ENCODE measurements around the gene RAB10.
"Not testable (repeated sequence)": the region's sequence is repeated elsewhere in the genome, so short reads cannot be mapped to it uniquely, and the experiment has no call there.

Gene RAB10

DNA sequence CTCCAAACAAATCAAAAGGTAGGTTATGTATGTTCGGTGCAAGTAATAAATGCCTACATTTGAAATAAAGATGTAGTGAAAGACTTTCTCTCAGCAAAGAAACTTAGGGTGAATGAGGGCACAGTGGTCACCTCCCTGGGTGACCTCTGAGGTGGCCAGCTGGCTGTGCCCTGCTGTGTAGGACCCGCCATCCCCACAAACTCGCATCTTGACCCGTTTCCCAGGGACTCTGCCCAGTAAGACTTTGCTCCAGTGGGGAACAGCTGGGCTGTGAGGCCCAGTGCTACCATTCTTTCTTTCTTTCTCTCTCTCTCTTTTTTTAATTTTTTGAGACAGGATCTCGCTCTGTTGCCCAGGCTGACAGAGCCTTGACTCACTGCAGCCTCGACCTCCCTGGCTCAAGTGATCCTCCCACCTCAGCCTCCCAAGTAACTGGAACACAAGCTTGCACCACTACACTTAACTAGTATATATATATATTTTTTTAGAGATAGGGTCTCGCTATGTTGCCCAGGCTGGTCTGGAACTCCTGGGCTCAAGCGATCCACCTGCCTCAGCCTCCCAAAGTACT is 130.8 kb downstream of the RAB10 start:
- TF ChIP-seq POLR2A (IDR thresholded peaks at IDR 0.05; ENCODE audit: extremely low read depth, insufficient read length), result no peak
- TF ChIP-seq, protein P1, sequence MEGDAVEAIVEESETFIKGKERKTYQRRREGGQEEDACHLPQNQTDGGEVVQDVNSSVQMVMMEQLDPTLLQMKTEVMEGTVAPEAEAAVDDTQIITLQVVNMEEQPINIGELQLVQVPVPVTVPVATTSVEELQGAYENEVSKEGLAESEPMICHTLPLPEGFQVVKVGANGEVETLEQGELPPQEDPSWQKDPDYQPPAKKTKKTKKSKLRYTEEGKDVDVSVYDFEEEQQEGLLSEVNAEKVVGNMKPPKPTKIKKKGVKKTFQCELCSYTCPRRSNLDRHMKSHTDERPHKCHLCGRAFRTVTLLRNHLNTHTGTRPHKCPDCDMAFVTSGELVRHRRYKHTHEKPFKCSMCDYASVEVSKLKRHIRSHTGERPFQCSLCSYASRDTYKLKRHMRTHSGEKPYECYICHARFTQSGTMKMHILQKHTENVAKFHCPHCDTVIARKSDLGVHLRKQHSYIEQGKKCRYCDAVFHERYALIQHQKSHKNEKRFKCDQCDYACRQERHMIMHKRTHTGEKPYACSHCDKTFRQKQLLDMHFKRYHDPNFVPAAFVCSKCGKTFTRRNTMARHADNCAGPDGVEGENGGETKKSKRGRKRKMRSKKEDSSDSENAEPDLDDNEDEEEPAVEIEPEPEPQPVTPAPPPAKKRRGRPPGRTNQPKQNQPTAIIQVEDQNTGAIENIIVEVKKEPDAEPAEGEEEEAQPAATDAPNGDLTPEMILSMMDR (IDR thresholded peaks at IDR 0.05; ENCODE audit: low read depth, low read length), result no peak
- TF ChIP-seq, protein P2, sequence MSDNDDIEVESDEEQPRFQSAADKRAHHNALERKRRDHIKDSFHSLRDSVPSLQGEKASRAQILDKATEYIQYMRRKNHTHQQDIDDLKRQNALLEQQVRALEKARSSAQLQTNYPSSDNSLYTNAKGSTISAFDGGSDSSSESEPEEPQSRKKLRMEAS (IDR thresholded peaks at IDR 0.05; ENCODE audit: low read depth, low read length), result no peak
- TF ChIP-seq MYC (IDR thresholded peaks at IDR 0.05; ENCODE audit: low read depth, low read length), result no peak

DNA sequence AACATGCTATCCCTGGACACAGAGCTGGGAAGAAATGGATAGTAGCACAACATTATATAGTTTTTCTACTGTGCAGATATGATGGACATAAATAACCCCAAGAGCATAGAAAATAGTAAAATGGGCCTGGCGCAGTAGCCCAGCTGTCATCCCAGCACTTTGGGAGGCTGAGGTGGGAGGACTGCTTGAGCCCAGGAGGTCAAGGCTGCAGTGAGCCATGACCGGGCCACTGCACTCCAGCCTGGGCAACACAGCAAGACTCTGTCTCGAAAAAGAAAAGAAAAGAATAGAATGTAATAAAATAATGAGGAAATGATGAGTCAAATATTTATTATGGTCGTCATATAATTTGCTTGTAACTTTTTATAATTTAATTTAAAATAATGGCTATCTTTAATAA is 131.5 kb downstream of the RAB10 start:
- no peak for TF ChIP-seq MYC (IDR thresholded peaks at IDR 0.05; ENCODE audit: low read depth, low read length)
- TF ChIP-seq, protein P2 (IDR thresholded peaks at IDR 0.05; ENCODE audit: low read depth, low read length), result no peak
- no peak for TF ChIP-seq POLR2A (IDR thresholded peaks at IDR 0.05; ENCODE audit: extremely low read depth, insufficient read length)
- TF ChIP-seq, protein P1 (IDR thresholded peaks at IDR 0.05; ENCODE audit: low read depth, low read length), result no peak
- no peak for DNase-seq (ENCODE audit: low read depth)
- no peak overlapping the region for H3K4me3 ChIP-seq (ENCODE audit: low read depth, low read length)

More for the DNA sequence above, 130.8 kb downstream of the RAB10 start:
- no peak for DNase-seq (ENCODE audit: low read depth)
- no peak overlapping the region for H3K4me3 ChIP-seq (ENCODE audit: low read depth, low read length)

DNA sequence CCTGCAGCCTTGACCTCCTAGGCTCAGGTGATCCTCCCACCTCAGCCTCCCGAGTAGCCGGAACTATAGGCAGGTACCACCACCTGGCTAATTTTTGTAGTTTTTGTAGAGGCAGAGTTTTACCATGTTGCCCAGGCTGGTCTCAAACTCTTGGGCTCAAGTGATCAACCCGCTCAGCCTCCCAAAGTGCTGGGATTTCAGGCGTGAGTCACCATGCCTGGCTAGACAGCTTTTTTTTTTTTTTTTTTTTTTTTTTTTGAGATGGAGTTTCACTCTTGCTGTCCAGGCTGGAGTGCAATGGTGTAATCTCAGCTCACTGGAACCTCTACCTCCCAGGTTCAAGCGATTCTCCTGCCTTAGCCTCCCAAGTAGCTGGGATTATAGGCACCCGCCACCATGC is 132.7 kb downstream of the RAB10 start:
- DNase-seq (ENCODE audit: low read depth); H3K4me3 ChIP-seq (ENCODE audit: low read depth, low read length): not testable (repeated sequence)

DNA sequence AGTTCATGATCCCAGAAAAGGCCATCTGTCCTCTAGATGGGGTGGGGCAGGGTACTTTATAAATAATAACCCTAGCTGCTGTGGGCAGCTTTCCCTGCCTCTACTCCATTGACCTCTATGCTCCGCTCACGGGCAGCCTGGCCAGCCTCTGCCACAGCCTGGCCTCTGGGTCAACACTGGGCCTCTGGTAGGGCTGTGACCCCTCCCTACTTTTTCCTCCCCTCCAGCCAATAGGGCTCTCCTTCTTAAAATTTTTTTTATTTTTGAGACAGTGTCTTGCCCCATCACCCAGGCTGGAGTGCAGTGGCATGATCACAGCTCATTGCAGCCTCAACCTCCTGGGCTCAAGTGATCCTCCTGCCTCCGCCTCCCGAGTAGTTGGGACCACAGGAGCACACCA is 134.9 kb downstream of the RAB10 start:
- no peak for DNase-seq (ENCODE audit: low read depth)
- TF ChIP-seq, protein P1 (IDR thresholded peaks at IDR 0.05; ENCODE audit: low read depth, low read length), result no peak
- TF ChIP-seq POLR2A (IDR thresholded peaks at IDR 0.05; ENCODE audit: extremely low read depth, insufficient read length) (no peak), MYC (IDR thresholded peaks at IDR 0.05; ENCODE audit: low read depth, low read length) (no peak)
- TF ChIP-seq, protein P2 (IDR thresholded peaks at IDR 0.05; ENCODE audit: low read depth, low read length), result no peak
- no peak overlapping the region for H3K4me3 ChIP-seq (ENCODE audit: low read depth, low read length)

DNA sequence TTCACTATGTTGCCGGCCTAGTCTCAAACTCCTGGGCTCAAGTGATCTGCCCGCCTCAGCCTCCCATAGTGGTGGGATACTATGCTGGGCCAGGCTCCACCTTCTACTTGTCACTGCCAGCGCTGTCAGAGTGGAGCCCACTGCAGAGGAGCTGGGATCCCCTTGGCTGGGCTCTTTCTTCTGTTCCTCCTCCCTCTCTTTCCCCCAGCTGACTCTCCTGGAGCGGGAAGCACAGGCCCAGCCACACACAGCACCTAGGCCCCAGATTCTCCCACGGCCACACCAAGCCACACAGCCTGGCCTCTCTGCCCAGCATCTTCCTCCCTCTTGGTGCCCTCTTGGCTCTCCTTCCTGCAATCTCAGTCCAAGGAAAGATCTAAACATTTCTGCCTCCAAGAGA is 135.3 kb downstream of the RAB10 start:
- no peak overlapping the region for H3K4me3 ChIP-seq (ENCODE audit: low read depth, low read length)
- no peak for DNase-seq (ENCODE audit: low read depth)
- no peak for TF ChIP-seq POLR2A (IDR thresholded peaks at IDR 0.05; ENCODE audit: extremely low read depth, insufficient read length)
- TF ChIP-seq, protein P1 (IDR thresholded peaks at IDR 0.05; ENCODE audit: low read depth, low read length), result no peak
- no peak for TF ChIP-seq MYC (IDR thresholded peaks at IDR 0.05; ENCODE audit: low read depth, low read length)
- TF ChIP-seq, protein P2 (IDR thresholded peaks at IDR 0.05; ENCODE audit: low read depth, low read length), result no peak

DNA sequence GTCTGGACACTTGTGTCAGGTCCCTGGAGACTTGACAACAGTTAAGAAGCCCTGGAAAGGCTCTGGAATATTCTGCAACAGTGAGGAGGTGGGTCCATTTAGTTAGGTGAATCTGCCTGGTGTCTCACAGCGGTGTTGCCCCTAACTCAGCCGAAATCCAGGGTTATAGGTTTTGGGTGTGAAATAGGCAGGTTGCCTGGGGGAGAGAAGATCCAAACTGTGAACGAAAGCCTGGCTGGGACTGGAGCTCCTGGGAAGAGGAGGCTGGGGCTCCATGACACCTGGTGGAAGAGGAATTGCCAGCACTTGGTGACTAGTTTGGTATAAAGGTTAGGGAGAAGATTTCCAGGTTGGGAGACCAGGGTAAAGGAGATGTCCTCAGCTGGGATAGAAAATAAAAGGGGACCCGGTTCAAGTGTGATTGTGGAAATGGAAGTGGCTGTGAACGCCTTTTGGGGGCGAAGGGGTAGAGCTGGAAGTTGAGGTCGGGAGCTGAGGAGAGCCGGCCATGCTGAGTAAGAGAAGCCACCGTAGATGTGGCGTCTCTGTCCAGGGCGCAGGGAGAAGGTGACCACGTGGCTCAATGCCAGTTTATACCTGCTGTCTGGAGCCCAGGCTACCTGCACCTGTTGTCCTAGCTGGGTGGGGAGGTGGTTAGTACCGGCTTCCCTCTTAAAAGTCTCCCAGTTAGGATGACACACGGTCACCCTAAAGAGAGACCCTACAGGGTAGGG is 136.0 kb downstream of the RAB10 start:
- H3K4me3 ChIP-seq (ENCODE audit: low read depth, low read length), result no peak overlapping the region
- DNase-seq (ENCODE audit: low read depth), result no peak
- TF ChIP-seq MYC (IDR thresholded peaks at IDR 0.05; ENCODE audit: low read depth, low read length) (no peak), POLR2A (IDR thresholded peaks at IDR 0.05; ENCODE audit: extremely low read depth, insufficient read length) (no peak)
- TF ChIP-seq, protein P2 (IDR thresholded peaks at IDR 0.05; ENCODE audit: low read depth, low read length), result no peak
- TF ChIP-seq, protein P1 (IDR thresholded peaks at IDR 0.05; ENCODE audit: low read depth, low read length), result no peak

Measured in NB4 (cell line).